Body of pancreas (tissue), 4 donors: Measurements from ENCODE around the gene TPO.

Experiments used
- POLR2A ChIP-seq, 3 donors: fragments of 450-650 bp; IDR thresholded peaks; one replicate each; pipeline ENCODE4 v1.6.1; 2016; ENCODE audit warnings: antibody characterized with exemption in 3 of 3, mild to moderate bottlenecking in 2 of 3
- TF ChIP-seq, protein P1 (sequence below), 7 experiments: fragments of 450-650 bp in 4 of 7; fragments of 200-600 bp in 3 of 7; sonication (generic) in 3 of 7; IDR thresholded peaks; one replicate each; pipeline ENCODE4 v1.5.1; 2016 to 2019; ENCODE audit warnings: antibody characterized with exemption in 7 of 7

- TF ChIP-seq, protein P1, sequence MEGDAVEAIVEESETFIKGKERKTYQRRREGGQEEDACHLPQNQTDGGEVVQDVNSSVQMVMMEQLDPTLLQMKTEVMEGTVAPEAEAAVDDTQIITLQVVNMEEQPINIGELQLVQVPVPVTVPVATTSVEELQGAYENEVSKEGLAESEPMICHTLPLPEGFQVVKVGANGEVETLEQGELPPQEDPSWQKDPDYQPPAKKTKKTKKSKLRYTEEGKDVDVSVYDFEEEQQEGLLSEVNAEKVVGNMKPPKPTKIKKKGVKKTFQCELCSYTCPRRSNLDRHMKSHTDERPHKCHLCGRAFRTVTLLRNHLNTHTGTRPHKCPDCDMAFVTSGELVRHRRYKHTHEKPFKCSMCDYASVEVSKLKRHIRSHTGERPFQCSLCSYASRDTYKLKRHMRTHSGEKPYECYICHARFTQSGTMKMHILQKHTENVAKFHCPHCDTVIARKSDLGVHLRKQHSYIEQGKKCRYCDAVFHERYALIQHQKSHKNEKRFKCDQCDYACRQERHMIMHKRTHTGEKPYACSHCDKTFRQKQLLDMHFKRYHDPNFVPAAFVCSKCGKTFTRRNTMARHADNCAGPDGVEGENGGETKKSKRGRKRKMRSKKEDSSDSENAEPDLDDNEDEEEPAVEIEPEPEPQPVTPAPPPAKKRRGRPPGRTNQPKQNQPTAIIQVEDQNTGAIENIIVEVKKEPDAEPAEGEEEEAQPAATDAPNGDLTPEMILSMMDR (IDR thresholded peaks at IDR 0.05), result no peak
- TF ChIP-seq POLR2A (IDR thresholded peaks at IDR 0.05), result no peak
Observed at GRCh38 chr2:1394709-1395408, 18.4 kb upstream of the TPO start.
